NT2/D1 (cell line): ENCODE measurements around the gene FSIP1.

Experiments
- DNase-seq: peaks from one replicate; pipeline ENCODE4 v3.0.0-alpha.2; 2011; ENCODE audit warnings: low read depth, low spot score
- H3K27me3 ChIP-seq: 2 replicates; pipeline ENCODE4 v1.6.0; 2011; ENCODE audit warnings: mild to moderate bottlenecking; ENCODE audit not compliant: insufficient read length, insufficient read depth
- H3K36me3 ChIP-seq: 2 replicates; pipeline ENCODE4 v1.6.1; 2011; ENCODE audit warnings: mild to moderate bottlenecking, low read length, mixed read lengths; ENCODE audit not compliant: insufficient read depth, insufficient read length
- H3K4me1 ChIP-seq: 2 replicates; pipeline ENCODE4 v1.5.1; 2011; ENCODE audit not compliant: insufficient read depth, insufficient read length
- H3K4me3 ChIP-seq: 2 replicates; pipeline ENCODE4 v1.5.1; 2011; ENCODE audit warnings: low read depth; ENCODE audit not compliant: insufficient read length
- H3K9ac ChIP-seq: 2 replicates; pipeline ENCODE4 v1.6.0; 2011; ENCODE audit warnings: low read depth; ENCODE audit not compliant: insufficient read length
- H3K9me3 ChIP-seq: 2 replicates; pipeline ENCODE4 v1.5.1; 2011; ENCODE audit warnings: mild to moderate bottlenecking, low read length; ENCODE audit not compliant: insufficient read depth
- SUZ12 ChIP-seq: IDR thresholded peaks from 2 replicates; pipeline ENCODE4 v1.6.1; 2011; ENCODE audit not compliant: insufficient read length, insufficient read depth; ENCODE audit errors: extremely low read depth
- YY1 ChIP-seq: IDR thresholded peaks from 2 replicates; pipeline ENCODE4 v1.6.1; 2011; ENCODE audit not compliant: insufficient read length, insufficient read depth
- ZNF274 ChIP-seq: IDR thresholded peaks from 2 replicates; pipeline ENCODE4 v1.6.1; 2011; ENCODE audit warnings: mild to moderate bottlenecking, low read depth, low read length

FSIP1 gene

GRCh38 chr15:39697509-39697908 lies 85.1 kb downstream of the FSIP1 start:
- TF ChIP-seq SUZ12, result no peak
- TF ChIP-seq YY1, result no peak
- TF ChIP-seq ZNF274, result no peak
- H3K4me1 ChIP-seq, result no peaks in the 10 kb centered on the region
- no peaks in the 10 kb centered on the region for H3K9me3 ChIP-seq

GRCh38 chr15:39695793-39696192 lies 86.8 kb downstream of the FSIP1 start:
- TF ChIP-seq SUZ12 (no peak), YY1 (no peak), ZNF274 (no peak)
- Histone ChIP-seq H3K4me3 (no peak overlapping the region), H3K4me1 (no peaks in the 10 kb centered on the region), H3K9me3 (no peaks in the 10 kb centered on the region), H3K9ac (no peak overlapping the region), H3K27me3 (no peaks in the 10 kb centered on the region), H3K36me3 (no peaks in the 10 kb centered on the region)
- DNase-seq, result no peak

More at GRCh38 chr15:39697509-39697908, 85.1 kb downstream of the FSIP1 start:
- DNase-seq, result no peak
- H3K36me3 ChIP-seq, result no peaks in the 10 kb centered on the region
- no peak overlapping the region for H3K9ac ChIP-seq
- H3K27me3 ChIP-seq, result no peaks in the 10 kb centered on the region
- no peak overlapping the region for H3K4me3 ChIP-seq

GRCh38 chr15:39692356-39693327 lies 90.0 kb downstream of the FSIP1 start:
- no peaks in the 10 kb centered on the region for H3K36me3 ChIP-seq
- no peak overlapping the region for H3K4me3 ChIP-seq
- no peak for DNase-seq
- no peak for TF ChIP-seq YY1
- TF ChIP-seq SUZ12, result no peak
- TF ChIP-seq ZNF274, result no peak
- H3K9ac ChIP-seq, result no peak overlapping the region
- H3K4me1 ChIP-seq, result no peaks in the 10 kb centered on the region
- no peaks in the 10 kb centered on the region for H3K27me3 ChIP-seq
- H3K9me3 ChIP-seq, result no peaks in the 10 kb centered on the region

GRCh38 chr15:39690881-39691634 lies 91.6 kb downstream of the FSIP1 start:
- Histone ChIP-seq H3K27me3 (no peaks in the 10 kb centered on the region), H3K9me3 (no peaks in the 10 kb centered on the region), H3K36me3 (no peaks in the 10 kb centered on the region), H3K9ac (no peak overlapping the region), H3K4me1 (no peaks in the 10 kb centered on the region), H3K4me3 (no peak overlapping the region)
- no peak for TF ChIP-seq YY1
- TF ChIP-seq ZNF274, result no peak
- TF ChIP-seq SUZ12, result no peak
- no peak for DNase-seq

GRCh38 chr15:39687965-39688364 lies 94.7 kb downstream of the FSIP1 start:
- Histone ChIP-seq H3K9ac (no peak overlapping the region), H3K36me3 (no peaks in the 10 kb centered on the region)
- DNase-seq, result no peak

GRCh38 chr15:39685999-39686613 lies 96.5 kb downstream of the FSIP1 start:
- Histone ChIP-seq H3K4me3 (no peak overlapping the region), H3K9ac (no peak overlapping the region), H3K36me3 (no peaks in the 10 kb centered on the region), H3K4me1 (no peaks in the 10 kb centered on the region), H3K9me3 (no peaks in the 10 kb centered on the region), H3K27me3 (no peaks in the 10 kb centered on the region)
- DNase-seq, result no peak
- TF ChIP-seq ZNF274 (no peak), YY1 (no peak), SUZ12 (no peak)

More at GRCh38 chr15:39687965-39688364, 94.7 kb downstream of the FSIP1 start:
- no peaks in the 10 kb centered on the region for H3K9me3 ChIP-seq
- TF ChIP-seq ZNF274, result no peak
- no peak for TF ChIP-seq YY1
- no peak for TF ChIP-seq SUZ12
- H3K4me1 ChIP-seq, result no peaks in the 10 kb centered on the region
- H3K27me3 ChIP-seq, result no peaks in the 10 kb centered on the region
- H3K4me3 ChIP-seq, result no peak overlapping the region
